Esophagus (tissue), 2 donors: Measurements from ENCODE around the gene UBXN6. TPM values are rescaled to one million over a fixed set of nuclear protein-coding genes. Genes with fewer than 3 reads are reported as not detected.

Experiments used
- H3K27ac ChIP-seq, 2 donors: one replicate each; pipeline ENCODE4 v1.5.1; 2013; ENCODE audit warnings: low read depth in 2 of 2, mild to moderate bottlenecking in 2 of 2, inconsistent platforms in 1 of 2, low read length in 1 of 2, moderate library complexity in 1 of 2
- H3K27me3 ChIP-seq, 2 donors: one replicate each; pipeline ENCODE4 v1.6.1; 2013; ENCODE audit warnings: low read length in 2 of 2, control low read depth in 1 of 2, mild to moderate bottlenecking in 1 of 2; ENCODE audit not compliant: insufficient read depth in 2 of 2, control insufficient read depth in 1 of 2
- H3K36me3 ChIP-seq, 2 donors: one replicate each; pipeline ENCODE4 v1.6.1; 2013; ENCODE audit warnings: low read length in 1 of 2; ENCODE audit not compliant: control insufficient read depth in 2 of 2, insufficient read depth in 2 of 2
- H3K4me1 ChIP-seq, 2 donors: one replicate each; pipeline ENCODE4 v1.6.1; 2013; ENCODE audit warnings: low read length in 1 of 2; ENCODE audit not compliant: control insufficient read depth in 2 of 2, insufficient read depth in 2 of 2
- H3K4me3 ChIP-seq, 2 donors: one replicate each; pipeline ENCODE4 v1.5.1; 2013; ENCODE audit warnings: low read length in 2 of 2, mild to moderate bottlenecking in 2 of 2, low read depth in 1 of 2, moderate library complexity in 1 of 2
- H3K9me3 ChIP-seq, 2 donors: one replicate each; pipeline ENCODE4 v1.6.1; 2013; ENCODE audit warnings: mild to moderate bottlenecking in 2 of 2, low read depth in 1 of 2, low read length in 1 of 2, moderate library complexity in 1 of 2; ENCODE audit not compliant: control insufficient read depth in 2 of 2, insufficient read depth in 1 of 2
- WGBS, 2 donors: extraction: QIAGEN DNeasy Blood & Tissue Kit; methylation state at CpG; one replicate each; pipeline ENCODE4 v1.1.7; 2013; 5-methylcytosine and 5-hydroxymethylcytosine counted together
- polyA plus RNA-seq, 2 donors: library from polyadenylated mRNA; stranded (reverse); fragments of 200-250 nt; gene quantifications; one replicate each; pipeline ENCODE4 v1.2.3, GENCODE V29; 2013
- donor health status: healthy with polysubstance abuse.
- donor health status: Bipolar disorder and iron deficiency.

UBXN6 gene
- 10 to 100 TPM; 71.3 to 82.8 TPM for polyA plus RNA-seq

- H3K4me3 ChIP-seq: peak within 1 kb of the TSS; percentile 62 to 63
- no peaks in the 10 kb centered on the region for H3K9me3 ChIP-seq
- H3K27ac ChIP-seq: peak within 1 kb of the TSS; percentile 93 to 94
- H3K27me3 ChIP-seq: no peaks in the 10 kb centered on the region
- H3K36me3 ChIP-seq: peaks cover 0 to 18% of the 10 kb centered on the region in 2 donors
- 9 to 13% methylated on average over 39 to 52 of the region's 52 CpGs for WGBS, 2 donors
- H3K4me1 ChIP-seq: peaks cover 6 to 20% of the 10 kb centered on the region in 2 donors
Measured at GRCh38 chr19:4457654-4458395, at the start of gene UBXN6. Gene UBXN6, minus strand, starts transcription at chr19:4457794. Its CDS starts 97 bp downstream, at chr19:4457697.

GRCh38 chr19:4507150-4507452 lies 49.5 kb upstream of the UBXN6 start:
- Histone ChIP-seq H3K27me3 (no peaks in the 10 kb centered on the region), H3K4me1 (no peaks in the 10 kb centered on the region), H3K4me3 (no peak overlapping the region), H3K27ac (no peak overlapping the region), H3K9me3 (no peaks in the 10 kb centered on the region), H3K36me3 (peaks cover 0 to 29% of the 10 kb centered on the region in 2 donors)
- 85 to 91% methylated on average over 12 of the region's 12 CpGs for WGBS, 2 donors

GRCh38 chr19:4506449-4507149 lies 49.0 kb upstream of the UBXN6 start:
- Histone ChIP-seq H3K9me3 (no peaks in the 10 kb centered on the region), H3K4me3 (no peak overlapping the region), H3K4me1 (no peaks in the 10 kb centered on the region), H3K36me3 (peaks cover 0 to 32% of the 10 kb centered on the region in 2 donors), H3K27me3 (no peaks in the 10 kb centered on the region), H3K27ac (no peak overlapping the region)
- 84% methylated on average over 17 of the region's 17 CpGs for WGBS, 2 donors

- Histone ChIP-seq H3K36me3 (peaks cover 0 to 39% of the 10 kb centered on the region in 2 donors), H3K27me3 (no peaks in the 10 kb centered on the region), H3K4me1 (no peaks in the 10 kb centered on the region), H3K27ac (no peak overlapping the region), H3K4me3 (no peak overlapping the region), H3K9me3 (no peaks in the 10 kb centered on the region)
- whole genome bisulfite sequencing, 2 donors: 92 to 93% methylated on average over 34 of the region's 34 CpGs
Measured at GRCh38 chr19:4505570-4506448, 48.2 kb upstream of the UBXN6 start.

GRCh38 chr19:4504891-4505569 lies 47.4 kb upstream of the UBXN6 start:
- H3K27me3 ChIP-seq: no peaks in the 10 kb centered on the region
- no peaks in the 10 kb centered on the region for H3K9me3 ChIP-seq
- 77 to 78% methylated on average over 15 of the region's 15 CpGs for WGBS, 2 donors
- no peak overlapping the region for H3K27ac ChIP-seq
- H3K4me3 ChIP-seq: no peak overlapping the region
- no peaks in the 10 kb centered on the region for H3K4me1 ChIP-seq
- H3K36me3 ChIP-seq: peaks cover 0 to 42% of the 10 kb centered on the region in 2 donors

- no peaks in the 10 kb centered on the region for H3K9me3 ChIP-seq
- H3K4me1 ChIP-seq: no peaks in the 10 kb centered on the region
- no peaks in the 10 kb centered on the region for H3K27me3 ChIP-seq
- WGBS, 2 donors: 85 to 87% methylated on average over 18 to 23 of the region's 23 CpGs
- H3K27ac ChIP-seq: no peak overlapping the region
- H3K4me3 ChIP-seq: no peak overlapping the region
- H3K36me3 ChIP-seq: peaks cover 0 to 47% of the 10 kb centered on the region in 2 donors
Measured at GRCh38 chr19:4504297-4504701, 46.7 kb upstream of the UBXN6 start.

GRCh38 chr19:4503825-4504170 lies 46.2 kb upstream of the UBXN6 start:
- Histone ChIP-seq H3K9me3 (no peaks in the 10 kb centered on the region), H3K27me3 (no peaks in the 10 kb centered on the region), H3K36me3 (peaks cover 0 to 47% of the 10 kb centered on the region in 2 donors), H3K4me1 (no peaks in the 10 kb centered on the region), H3K27ac (no peak overlapping the region), H3K4me3 (no peak overlapping the region)
- 87 to 88% methylated on average over 10 of the region's 10 CpGs for WGBS, 2 donors

- Histone ChIP-seq H3K9me3 (no peaks in the 10 kb centered on the region), H3K36me3 (peaks cover 0 to 53% of the 10 kb centered on the region in 2 donors), H3K4me3 (no peak overlapping the region), H3K27me3 (no peaks in the 10 kb centered on the region), H3K27ac (no peak overlapping the region), H3K4me1 (no peaks in the 10 kb centered on the region)
- 87% methylated on average over 25 of the region's 25 CpGs for WGBS, 2 donors
Measured at GRCh38 chr19:4503132-4503824, 45.7 kb upstream of the UBXN6 start.
